ENCODE measurements around the gene CFAP54.

- no peak for TF ChIP-seq CTCF (IDR thresholded peaks at IDR 0.05; ENCODE audit: low read length)
- no peak for TF ChIP-seq EZH2 (IDR thresholded peaks at IDR 0.05; ENCODE audit: borderline replicate concordance, low read length)
Measured at GRCh38 chr12:96749999-96750398, 260.6 kb downstream of the CFAP54 start.

All from OCI-LY1 (cell line).